Body of pancreas (tissue), 4 donors: ENCODE measurements around the gene PRKG1. TPM values are rescaled to one million over a fixed set of nuclear protein-coding genes. Genes with fewer than 3 reads are reported as not detected.

ENCODE experiments used
- ATAC-seq: fragments of 150-250 bp; one replicate; pipeline ENCODE4 v1.9.1; 2016
- DNase-seq, 4 donors: peaks; one replicate each; pipeline ENCODE4 v3.0.0-alpha.2; 2019
- H3K27ac ChIP-seq, 4 donors: fragments of 200-600 bp; sonication (generic); 1 replicate in 3 of 4; 2 replicates in 1 of 4; pipeline versions ENCODE4 v1.5.1 to v1.6.1; 2016 to 2019; ENCODE audit warnings: mild to moderate bottlenecking in 1 of 4, mixed read lengths in 1 of 4, moderate library complexity in 1 of 4
- H3K27me3 ChIP-seq, 2 donors: fragments of 200-600 bp; sonication (generic); one replicate each; pipeline ENCODE4 v1.6.0; 2016; ENCODE audit warnings: mild to moderate bottlenecking in 1 of 2
- H3K36me3 ChIP-seq, 2 donors: fragments of 200-600 bp; sonication (generic); replicated peaks in 1 of 2; 2 replicates each; pipeline ENCODE4 v1.5.1; 2016; ENCODE audit warnings: low read depth in 2 of 2; ENCODE audit not compliant: insufficient read depth in 1 of 2
- H3K4me1 ChIP-seq: fragments of 200-600 bp; sonication (generic); one replicate; pipeline ENCODE4 v1.6.0; 2016
- H3K4me3 ChIP-seq, 2 donors: fragments of 200-600 bp; sonication (generic); 1 replicate in 1 of 2; 2 replicates in 1 of 2; pipeline ENCODE4 v1.5.1; 2016 to 2019
- H3K9me3 ChIP-seq, 3 donors: fragments of 200-600 bp; sonication (generic); 1 replicate in 2 of 3; 2 replicates in 1 of 3; pipeline ENCODE4 v1.5.1; 2016
- POLR2A ChIP-seq, 3 donors: fragments of 450-650 bp; IDR thresholded peaks; one replicate each; pipeline ENCODE4 v1.6.1; 2016; ENCODE audit warnings: antibody characterized with exemption in 3 of 3, mild to moderate bottlenecking in 2 of 3
- WGBS, 2 donors: methylation state at CpG; one replicate each; pipeline ENCODE4 v1.1.5; 2017; 5-methylcytosine and 5-hydroxymethylcytosine counted together
- intact Hi-C: fragments of 100-400 bp; cut with DNase I; formaldehyde crosslinking; loops from one replicate; pipeline ENCODE4 v1.15.1; 2023
- total RNA-seq, 2 donors: library from RNA; depleted of rRNA; stranded (reverse); fragments of >200 nt; gene quantifications; one replicate each; pipeline ENCODE4 v1.1.0, GENCODE V29; 2016
- TF ChIP-seq, protein P1 (sequence below), 7 experiments: fragments of 450-650 bp in 4 of 7; fragments of 200-600 bp in 3 of 7; sonication (generic) in 3 of 7; IDR thresholded peaks; one replicate each; pipeline ENCODE4 v1.5.1; 2016 to 2019; ENCODE audit warnings: antibody characterized with exemption in 7 of 7

Gene PRKG1
- total RNA-seq, 2 donors from 2014 or later: 14.2 to 18.9 TPM

DNA sequence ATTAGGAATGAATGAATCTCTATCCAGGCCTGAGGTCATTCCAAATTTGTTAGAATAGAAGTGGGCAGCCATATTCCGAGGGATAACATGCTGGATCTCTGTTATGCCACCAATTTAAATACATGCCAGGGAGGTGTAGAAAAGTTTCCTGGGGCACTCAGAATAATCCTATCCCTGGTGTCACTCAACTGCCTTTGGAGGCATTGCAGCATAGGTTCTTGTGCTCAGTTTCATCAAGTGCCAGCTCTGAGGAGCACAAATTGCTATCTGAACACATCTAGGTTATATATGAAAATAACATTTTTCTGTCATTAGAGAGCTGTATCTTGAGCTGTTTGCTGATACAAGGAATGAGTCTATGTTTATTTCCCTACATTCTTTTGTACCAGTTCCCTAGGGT is 427.8 kb downstream of the PRKG1 start:
- no peak for TF ChIP-seq POLR2A (IDR thresholded peaks at IDR 0.05)
- TF ChIP-seq, protein P1, sequence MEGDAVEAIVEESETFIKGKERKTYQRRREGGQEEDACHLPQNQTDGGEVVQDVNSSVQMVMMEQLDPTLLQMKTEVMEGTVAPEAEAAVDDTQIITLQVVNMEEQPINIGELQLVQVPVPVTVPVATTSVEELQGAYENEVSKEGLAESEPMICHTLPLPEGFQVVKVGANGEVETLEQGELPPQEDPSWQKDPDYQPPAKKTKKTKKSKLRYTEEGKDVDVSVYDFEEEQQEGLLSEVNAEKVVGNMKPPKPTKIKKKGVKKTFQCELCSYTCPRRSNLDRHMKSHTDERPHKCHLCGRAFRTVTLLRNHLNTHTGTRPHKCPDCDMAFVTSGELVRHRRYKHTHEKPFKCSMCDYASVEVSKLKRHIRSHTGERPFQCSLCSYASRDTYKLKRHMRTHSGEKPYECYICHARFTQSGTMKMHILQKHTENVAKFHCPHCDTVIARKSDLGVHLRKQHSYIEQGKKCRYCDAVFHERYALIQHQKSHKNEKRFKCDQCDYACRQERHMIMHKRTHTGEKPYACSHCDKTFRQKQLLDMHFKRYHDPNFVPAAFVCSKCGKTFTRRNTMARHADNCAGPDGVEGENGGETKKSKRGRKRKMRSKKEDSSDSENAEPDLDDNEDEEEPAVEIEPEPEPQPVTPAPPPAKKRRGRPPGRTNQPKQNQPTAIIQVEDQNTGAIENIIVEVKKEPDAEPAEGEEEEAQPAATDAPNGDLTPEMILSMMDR (IDR thresholded peaks at IDR 0.05): no peak
- ATAC-seq (no peak), DNase-seq (no peak)
- no peak overlapping the region for H3K27ac ChIP-seq
- 91% methylated on average over 1 of the region's 1 CpG for WGBS, 2 donors
- H3K4me1 ChIP-seq: no peaks in the 10 kb centered on the region
- H3K27me3 ChIP-seq: no peaks in the 10 kb centered on the region
- H3K36me3 ChIP-seq: no peaks in the 10 kb centered on the region
- H3K4me3 ChIP-seq: no peak overlapping the region
- intact Hi-C loops: no loop called here
- peaks cover 0 to 3% (median 0%) of the 10 kb centered on the region in 3 donors for H3K9me3 ChIP-seq

DNA sequence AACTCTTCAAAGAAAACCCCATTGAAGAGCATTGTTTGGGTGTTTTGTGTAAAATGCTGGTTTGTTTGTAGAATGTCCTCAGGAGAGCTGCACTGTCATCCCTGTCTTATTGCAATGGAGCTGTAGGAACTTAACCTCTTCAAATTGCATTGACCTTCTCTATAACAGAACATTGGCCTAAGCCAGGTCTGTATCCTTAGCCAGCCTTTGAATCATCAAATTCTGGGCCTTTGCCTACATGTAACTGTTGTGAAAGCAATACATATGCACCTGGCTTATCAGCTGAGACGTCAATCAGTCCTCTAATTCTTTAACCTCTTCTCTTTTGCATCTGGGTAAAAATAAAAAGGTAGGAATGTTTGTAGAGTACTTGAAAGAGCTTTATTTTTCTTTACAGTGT is 429.1 kb downstream of the PRKG1 start:
- no peak overlapping the region for H3K4me3 ChIP-seq
- 29 to 49% methylated on average over 1 of the region's 1 CpG for WGBS, 2 donors
- intact Hi-C loops: no loop called here
- no peaks in the 10 kb centered on the region for H3K4me1 ChIP-seq
- TF ChIP-seq, protein P1 (IDR thresholded peaks at IDR 0.05): no peak
- no peak for TF ChIP-seq POLR2A (IDR thresholded peaks at IDR 0.05)
- H3K27me3 ChIP-seq: no peaks in the 10 kb centered on the region
- H3K27ac ChIP-seq: no peak overlapping the region
- no peaks in the 10 kb centered on the region for H3K36me3 ChIP-seq
- ATAC-seq (no peak), DNase-seq (no peak)
- H3K9me3 ChIP-seq: peaks cover 0 to 3% (median 0%) of the 10 kb centered on the region in 3 donors

GRCh38 chr10:51507476-51507875 is 433.2 kb downstream of the PRKG1 start:
- ATAC-seq (no peak), DNase-seq (no peak)
- H3K9me3 ChIP-seq: peaks cover 0 to 3% (median 0%) of the 10 kb centered on the region in 3 donors
- H3K27me3 ChIP-seq: no peaks in the 10 kb centered on the region
- TF ChIP-seq, protein P1 (IDR thresholded peaks at IDR 0.05): no peak
- TF ChIP-seq POLR2A (IDR thresholded peaks at IDR 0.05): no peak
- 95 to 96% methylated on average over 3 of the region's 3 CpGs for WGBS, 2 donors
- H3K36me3 ChIP-seq: no peaks in the 10 kb centered on the region
- H3K4me1 ChIP-seq: no peaks in the 10 kb centered on the region
- intact Hi-C loops: no loop called here
- H3K27ac ChIP-seq: no peak overlapping the region
- H3K4me3 ChIP-seq: no peak overlapping the region

DNA sequence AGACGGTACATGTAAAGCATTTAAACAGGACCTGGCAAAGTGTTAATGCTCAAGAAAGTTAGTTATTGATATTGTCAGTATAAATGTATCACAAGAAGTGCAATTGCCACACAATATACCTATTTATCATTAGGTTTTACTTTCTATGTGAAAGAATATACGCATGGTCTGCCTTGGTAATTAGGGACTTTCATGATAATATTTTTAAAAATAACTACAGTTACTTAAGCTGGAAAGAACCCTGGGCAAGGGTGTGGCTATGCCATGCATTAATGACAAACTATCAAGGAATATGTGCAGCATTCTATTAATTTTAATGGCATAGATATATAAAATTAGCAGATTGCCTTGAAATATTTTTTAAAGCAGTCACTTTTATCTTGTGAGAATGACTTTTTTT is 433.9 kb downstream of the PRKG1 start:
- ATAC-seq: no peak
- WGBS, 2 donors: 93 to 95% methylated on average over 2 of the region's 2 CpGs
- TF ChIP-seq POLR2A (IDR thresholded peaks at IDR 0.05): no peak
- TF ChIP-seq, protein P1 (IDR thresholded peaks at IDR 0.05): no peak

DNA sequence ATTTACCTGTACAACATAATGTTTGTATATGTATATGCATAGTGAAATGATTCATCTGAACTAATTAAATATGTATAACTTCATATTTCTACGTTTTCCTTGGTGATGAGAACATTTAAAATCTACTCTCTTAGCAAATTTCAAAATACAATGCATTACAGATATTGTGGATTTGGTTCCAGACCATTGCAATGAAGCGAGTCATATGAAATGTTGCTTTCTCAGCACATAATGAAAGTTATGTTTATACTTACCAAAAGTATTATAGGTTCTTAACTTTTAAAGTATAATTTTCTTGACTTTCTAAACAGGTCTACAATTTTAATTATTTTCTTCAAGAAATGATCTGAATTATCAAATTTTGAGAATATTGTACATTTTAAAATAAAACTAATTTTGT is 435.9 kb downstream of the PRKG1 start:
- Histone ChIP-seq H3K4me1 (no peaks in the 10 kb centered on the region), H3K9me3 (no peaks in the 10 kb centered on the region), H3K36me3 (no peaks in the 10 kb centered on the region), H3K27me3 (no peaks in the 10 kb centered on the region), H3K27ac (no peak overlapping the region), H3K4me3 (no peak overlapping the region)
- DNase-seq (no peak), ATAC-seq (no peak)
- intact Hi-C loops: no loop called here
- WGBS, 2 donors: 68 to 77% methylated on average over 2 of the region's 2 CpGs
- TF ChIP-seq, protein P1 (IDR thresholded peaks at IDR 0.05): no peak
- TF ChIP-seq POLR2A (IDR thresholded peaks at IDR 0.05): no peak

More for the DNA sequence above, 433.9 kb downstream of the PRKG1 start:
- peaks cover 0 to 3% (median 0%) of the 10 kb centered on the region in 3 donors for H3K9me3 ChIP-seq
- no peak overlapping the region for H3K4me3 ChIP-seq
- no peak overlapping the region for H3K27ac ChIP-seq
- no peaks in the 10 kb centered on the region for H3K4me1 ChIP-seq
- H3K36me3 ChIP-seq: no peaks in the 10 kb centered on the region
- no peaks in the 10 kb centered on the region for H3K27me3 ChIP-seq
- DNase-seq: no peak
- intact Hi-C loops: no loop called here
